ENCODE results near the gene FRAT2. TPM values are rescaled to one million over a fixed set of nuclear protein-coding genes. Genes with fewer than 3 reads are reported as not detected.

Gene FRAT2
- total RNA-seq, 1 experiment from 2014 or later: 4.7 TPM

GRCh38 chr10:97327348-97328294 lies 6.9 kb downstream of the FRAT2 start:
- TF ChIP-seq EZH2 (IDR thresholded peaks at IDR 0.05; ENCODE audit: borderline replicate concordance, low read depth, low read length, poor library complexity, severe bottlenecking) (no peak), CTCF (conservative IDR thresholded peaks at IDR 0.05; ENCODE audit: low read depth, low read length) (no peak)
- H3K4me1 ChIP-seq (ENCODE audit: insufficient read depth, low read length, poor library complexity, severe bottlenecking): no peaks in the 10 kb centered on the region
- no peak for DNase-seq (ENCODE audit: low spot score)
- H3K36me3 ChIP-seq (ENCODE audit: insufficient read depth, low read length, poor library complexity, severe bottlenecking): no peaks in the 10 kb centered on the region
- no TSS peak for BruUV-seq (replicated peaks)
- H3K4me3 ChIP-seq (ENCODE audit: low read depth, low read length, poor library complexity, severe bottlenecking): no peak overlapping the region
- H3K27me3 ChIP-seq (replicated peaks; ENCODE audit: insufficient read depth, low read depth, low read length, poor library complexity): no peaks in the 10 kb centered on the region
- ChIA-PET POLR2A (ENCODE audit: low non-redundant PET) (no interaction called here), CTCF (interaction anchor here (0.7 kb wide), 1 partner anchor 178 kb away, joined by 3 read pairs; no protein-coding TSS in a partner anchor)
- intact Hi-C loops (cut with micrococcal nuclease; ENCODE audit: unreplicated experiment): no loop called here
- H3K9me3 ChIP-seq (ENCODE audit: low read depth, low read length, poor library complexity, severe bottlenecking): no peaks in the 10 kb centered on the region
- H3K27ac ChIP-seq (ENCODE audit: low read depth, low read length, poor library complexity, severe bottlenecking): no peak overlapping the region

GRCh38 chr10:97325754-97326153 lies 8.8 kb downstream of the FRAT2 start:
- intact Hi-C loops (cut with micrococcal nuclease; ENCODE audit: unreplicated experiment): no loop called here
- no peaks in the 10 kb centered on the region for H3K9me3 ChIP-seq (ENCODE audit: low read depth, low read length, poor library complexity, severe bottlenecking)
- DNase-seq (ENCODE audit: low spot score): no peak
- no peak overlapping the region for H3K27ac ChIP-seq (ENCODE audit: low read depth, low read length, poor library complexity, severe bottlenecking)
- H3K4me3 ChIP-seq (ENCODE audit: low read depth, low read length, poor library complexity, severe bottlenecking): no peak overlapping the region
- no peaks in the 10 kb centered on the region for H3K4me1 ChIP-seq (ENCODE audit: insufficient read depth, low read length, poor library complexity, severe bottlenecking)
- BruUV-seq (replicated peaks): no TSS peak
- no peak for TF ChIP-seq CTCF (conservative IDR thresholded peaks at IDR 0.05; ENCODE audit: low read depth, low read length)
- TF ChIP-seq EZH2 (IDR thresholded peaks at IDR 0.05; ENCODE audit: borderline replicate concordance, low read depth, low read length, poor library complexity, severe bottlenecking): no peak
- H3K36me3 ChIP-seq (ENCODE audit: insufficient read depth, low read length, poor library complexity, severe bottlenecking): no peaks in the 10 kb centered on the region
- CTCF ChIA-PET: no interaction called here
- H3K27me3 ChIP-seq (replicated peaks; ENCODE audit: insufficient read depth, low read depth, low read length, poor library complexity): peaks cover 10% of the 10 kb centered on the region
- POLR2A ChIA-PET (ENCODE audit: low non-redundant PET): no interaction called here

GRCh38 chr10:97323501-97323900 lies 11.0 kb downstream of the FRAT2 start:
- peaks cover 21% of the 10 kb centered on the region for H3K27me3 ChIP-seq (replicated peaks; ENCODE audit: insufficient read depth, low read depth, low read length, poor library complexity)
- no peaks in the 10 kb centered on the region for H3K36me3 ChIP-seq (ENCODE audit: insufficient read depth, low read length, poor library complexity, severe bottlenecking)
- POLR2A ChIA-PET (ENCODE audit: low non-redundant PET): no interaction called here
- TF ChIP-seq EZH2 (IDR thresholded peaks at IDR 0.05; ENCODE audit: borderline replicate concordance, low read depth, low read length, poor library complexity, severe bottlenecking): no peak
- TF ChIP-seq CTCF (conservative IDR thresholded peaks at IDR 0.05; ENCODE audit: low read depth, low read length): no peak
- intact Hi-C loops (cut with micrococcal nuclease; ENCODE audit: unreplicated experiment): no loop called here
- no peak overlapping the region for H3K4me3 ChIP-seq (ENCODE audit: low read depth, low read length, poor library complexity, severe bottlenecking)
- no peak overlapping the region for H3K27ac ChIP-seq (ENCODE audit: low read depth, low read length, poor library complexity, severe bottlenecking)
- no peaks in the 10 kb centered on the region for H3K4me1 ChIP-seq (ENCODE audit: insufficient read depth, low read length, poor library complexity, severe bottlenecking)
- BruUV-seq (replicated peaks): no TSS peak
- CTCF ChIA-PET: no interaction called here
- DNase-seq (ENCODE audit: low spot score): no peak
- no peaks in the 10 kb centered on the region for H3K9me3 ChIP-seq (ENCODE audit: low read depth, low read length, poor library complexity, severe bottlenecking)

All from A673 (cell line).